ENCODE measurements around the gene NLRP1. TPM values are rescaled to one million over a fixed set of nuclear protein-coding genes. Genes with fewer than 3 reads are reported as not detected.

NLRP1 gene
- total and polyA plus RNA-seq, 9 of the 15 experiments (the other 6 are each of a cell fraction or from before 2014, with no cell fraction given): 4.0 to 69.4 (median 27.7) TPM

DNA sequence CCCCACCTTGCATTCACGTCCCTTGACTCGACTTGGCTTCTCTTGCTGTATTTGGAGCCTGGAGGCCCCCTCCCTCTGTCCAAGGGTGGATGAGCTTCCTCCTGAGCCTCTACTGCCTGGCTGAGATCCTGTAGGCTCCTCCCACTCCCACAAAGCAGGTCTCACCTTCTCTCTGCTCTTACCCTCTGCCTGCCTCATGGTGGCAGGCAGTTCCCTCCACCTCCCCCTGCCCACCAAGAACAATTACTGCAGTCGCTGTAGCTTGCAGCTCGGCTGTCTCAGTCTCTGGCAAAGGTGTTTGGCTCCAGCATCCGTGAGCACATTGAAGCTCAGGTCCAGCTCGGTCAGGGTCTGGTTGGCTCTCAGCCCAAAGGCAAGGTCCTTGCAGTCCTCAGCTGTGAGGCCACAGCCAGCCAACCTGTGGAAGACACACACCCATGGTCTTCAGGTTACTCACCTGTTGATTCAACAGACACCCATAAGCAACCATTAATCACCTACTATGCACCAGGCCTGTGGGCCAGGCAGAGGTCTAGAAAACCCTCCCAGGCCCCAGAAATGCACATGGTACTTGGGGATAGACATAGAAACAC is 42.6 kb downstream of the NLRP1 start:
- H3K9me3 ChIP-seq (replicated peaks; ENCODE audit: control insufficient read depth, insufficient read depth, low read depth, low read length): no peaks in the 10 kb centered on the region
- no peaks in the 10 kb centered on the region for H4K20me1 ChIP-seq (replicated peaks; ENCODE audit: control insufficient read depth, insufficient read depth, low read length)
- in situ Hi-C loops (cut with MboI): no loop called here
- no peak overlapping the region for H3K4me2 ChIP-seq (ENCODE audit: insufficient read depth, low read length)
- WGBS (ENCODE audit: insufficient coverage, low coverage, missing lambda C conversion rate): 90% methylated on average over 4 of the region's 6 CpGs
- H2AFZ ChIP-seq (ENCODE audit: low read depth, low read length): no peak overlapping the region
- ATAC-seq (no peak), FAIRE-seq (no peak), DNase-seq (ENCODE audit: extremely low read depth in 1 of 4, low spot score in 3 of 4) (no peak)
- BruUV-seq (replicated peaks): no TSS peak
- CTCF ChIA-PET (ENCODE audit: low intra/inter-chr PET ratio): no interaction called here
- H3K27me3 ChIP-seq (ENCODE audit: control insufficient read depth in 2 of 2, insufficient read depth in 2 of 2, low read length in 2 of 2): no peaks in the 10 kb centered on the region
- H3K4me1 ChIP-seq (replicated peaks in 1 of 2; ENCODE audit: control insufficient read depth in 2 of 2, insufficient read depth in 2 of 2, low read length in 2 of 2): no peaks in the 10 kb centered on the region; a peak in 1 of 5 replicates
- POLR2A ChIA-PET: interaction anchor here (0.7 kb wide), 1 partner anchor 791 kb away, joined by 4 read pairs; no protein-coding TSS in a partner anchor
- H3K4me3 ChIP-seq: no peak overlapping the region
- peaks cover 81% of the 10 kb centered on the region; the same call in 2 of the 3 replicates for H3K36me3 ChIP-seq (ENCODE audit: control insufficient read depth, insufficient read depth, low read length)
- TF ChIP-seq JUN (IDR thresholded peaks at IDR 0.05; ENCODE audit: borderline replicate concordance, low read depth, low read length): no peak
- no peak for TF ChIP-seq JUN (CRISPR knock-in tag; IDR thresholded peaks at IDR 0.05; ENCODE audit: borderline replicate concordance)
- no peak overlapping the region for H3K27ac ChIP-seq (ENCODE audit: extremely low read depth, low read depth, low read length)
- no peak overlapping the region for H3K9ac ChIP-seq (ENCODE audit: insufficient read depth in 1 of 2, low read depth in 2 of 2, low read length in 2 of 2)
- H3K79me2 ChIP-seq (ENCODE audit: control insufficient read depth, insufficient read depth, low read length): no peaks in the 10 kb centered on the region
- intact Hi-C loops (cut with micrococcal nuclease): no loop called here
- no peaks in the 10 kb centered on the region for H3K9me1 ChIP-seq (ENCODE audit: control insufficient read depth, insufficient read depth, low read length)

GRCh38 chr17:5540321-5540720 is 44.0 kb downstream of the NLRP1 start:
- no peak for FAIRE-seq
- peaks cover 75% of the 10 kb centered on the region; the same call in 2 of the 3 replicates for H3K36me3 ChIP-seq (ENCODE audit: control insufficient read depth, insufficient read depth, low read length)
- POLR2A ChIA-PET: no interaction called here
- TF ChIP-seq, protein P1, sequence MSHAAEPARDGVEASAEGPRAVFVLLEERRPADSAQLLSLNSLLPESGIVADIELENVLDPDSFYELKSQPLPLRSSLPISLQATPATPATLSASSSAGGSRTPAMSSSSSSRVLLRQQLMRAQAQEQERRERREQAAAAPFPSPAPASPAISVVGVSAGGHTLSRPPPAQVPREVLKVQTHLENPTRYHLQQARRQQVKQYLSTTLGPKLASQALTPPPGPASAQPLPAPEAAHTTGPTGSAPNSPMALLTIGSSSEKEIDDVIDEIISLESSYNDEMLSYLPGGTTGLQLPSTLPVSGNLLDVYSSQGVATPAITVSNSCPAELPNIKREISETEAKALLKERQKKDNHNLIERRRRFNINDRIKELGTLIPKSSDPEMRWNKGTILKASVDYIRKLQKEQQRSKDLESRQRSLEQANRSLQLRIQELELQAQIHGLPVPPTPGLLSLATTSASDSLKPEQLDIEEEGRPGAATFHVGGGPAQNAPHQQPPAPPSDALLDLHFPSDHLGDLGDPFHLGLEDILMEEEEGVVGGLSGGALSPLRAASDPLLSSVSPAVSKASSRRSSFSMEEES (CRISPR knock-in tag; IDR thresholded peaks at IDR 0.05): no peak
- no peak for TF ChIP-seq ZC3H11A (IDR thresholded peaks at IDR 0.05; ENCODE audit: low read depth, low read length)
- TF ChIP-seq ATF6 (CRISPR knock-in tag; IDR thresholded peaks at IDR 0.05): no peak
- no peak for TF ChIP-seq RUNX1 (IDR thresholded peaks at IDR 0.05; ENCODE audit: low read depth)
- TF ChIP-seq GABPA (tag; conservative IDR thresholded peaks at IDR 0.05; ENCODE audit: low read depth): no peak
- no peak for TF ChIP-seq RAD51 (IDR thresholded peaks at IDR 0.05; ENCODE audit: borderline replicate concordance, low read depth)
- no peak for TF ChIP-seq ZNF239 (CRISPR knock-in tag; IDR thresholded peaks at IDR 0.05)
- no peak for TF ChIP-seq ZZZ3 (IDR thresholded peaks at IDR 0.05)
- TF ChIP-seq ETV6 (IDR thresholded peaks at IDR 0.05; ENCODE audit: borderline replicate concordance in 1 of 2, low read depth in 2 of 2, low read length in 1 of 2): no peak
- no peak for TF ChIP-seq ETV6 (CRISPR knock-in tag; IDR thresholded peaks at IDR 0.05; ENCODE audit: borderline replicate concordance)

More at GRCh38 chr17:5540321-5540720, 44.0 kb downstream of the NLRP1 start:
- no peak overlapping the region for H3K4me3 ChIP-seq
- no peaks in the 10 kb centered on the region for H3K9me1 ChIP-seq (ENCODE audit: control insufficient read depth, insufficient read depth, low read length)
- ATAC-seq: no peak
- H3K9me3 ChIP-seq (replicated peaks; ENCODE audit: control insufficient read depth, insufficient read depth, low read depth, low read length): no peaks in the 10 kb centered on the region
- DNase-seq (ENCODE audit: extremely low read depth in 1 of 4, low spot score in 3 of 4): no peak
- no peaks in the 10 kb centered on the region for H4K20me1 ChIP-seq (replicated peaks; ENCODE audit: control insufficient read depth, insufficient read depth, low read length)
- BruUV-seq (replicated peaks): no TSS peak
- CTCF ChIA-PET (ENCODE audit: low intra/inter-chr PET ratio): no interaction called here
- no peaks in the 10 kb centered on the region; a peak in 1 of 5 replicates for H3K4me1 ChIP-seq (replicated peaks in 1 of 2; ENCODE audit: control insufficient read depth in 2 of 2, insufficient read depth in 2 of 2, low read length in 2 of 2)
- in situ Hi-C loops (cut with MboI) (no loop called here), intact Hi-C loops (cut with micrococcal nuclease) (no loop called here)
- H3K9ac ChIP-seq (ENCODE audit: insufficient read depth in 1 of 2, low read depth in 2 of 2, low read length in 2 of 2): no peak overlapping the region
- 94% methylated on average over 4 of the region's 7 CpGs for WGBS (ENCODE audit: insufficient coverage, low coverage, missing lambda C conversion rate)
- H2AFZ ChIP-seq (ENCODE audit: low read depth, low read length): no peak overlapping the region
- H3K27ac ChIP-seq (ENCODE audit: extremely low read depth, low read depth, low read length): no peak overlapping the region
- no peak overlapping the region for H3K4me2 ChIP-seq (ENCODE audit: insufficient read depth, low read length)
- H3K27me3 ChIP-seq (ENCODE audit: control insufficient read depth in 2 of 2, insufficient read depth in 2 of 2, low read length in 2 of 2): no peaks in the 10 kb centered on the region
- no peaks in the 10 kb centered on the region for H3K79me2 ChIP-seq (ENCODE audit: control insufficient read depth, insufficient read depth, low read length)

All from K562 (cell line).